ENCODE results near the gene GRAMD4.

DNA sequence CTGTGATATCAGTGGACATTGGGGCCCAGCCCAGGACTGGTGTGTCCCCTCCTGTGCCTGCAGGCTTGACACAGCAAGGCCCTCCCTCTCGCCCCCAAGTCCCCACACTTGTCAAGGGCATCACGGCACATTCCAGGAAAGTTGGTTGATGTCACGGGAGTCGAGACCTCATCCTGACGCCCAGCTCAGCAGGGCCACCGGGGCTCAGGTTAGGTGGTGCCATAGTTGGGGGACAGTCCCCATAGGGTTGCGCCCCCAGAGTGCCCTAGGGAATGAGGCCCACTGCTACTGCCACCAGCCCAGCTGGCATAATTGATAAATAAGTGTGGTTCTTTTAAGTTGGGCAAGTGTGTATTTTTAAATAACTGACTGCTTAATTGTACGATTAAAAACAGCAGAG lies 28.3 kb upstream of the GRAMD4 start:
- TF ChIP-seq GATA2 (IDR thresholded peaks at IDR 0.05; ENCODE audit: low read depth, low read length) = no peak
- no peak for TF ChIP-seq GATA3 (IDR thresholded peaks at IDR 0.05; ENCODE audit: low read depth, low read length)

Data from SH-SY5Y (cell line).